HepG2 (cell line): ENCODE data around the gene ANXA2.
A peak's percentile ranks its signal among the peaks of the same experiment; 100 is the strongest.

Experiments
- ATF2 ChIP-seq: sonication (generic); formaldehyde crosslinking; IDR thresholded peaks from 2 replicates; pipeline ENCODE4 v1.4.0; 2020; ENCODE audit warnings: missing genetic modification reagents
- CTCF ChIP-seq: sonication (generic); formaldehyde crosslinking; IDR thresholded peaks from 2 replicates; pipeline ENCODE4 v1.5.0; 2020; ENCODE audit warnings: mild to moderate bottlenecking, missing genetic modification reagents, moderate library complexity
- FOSL1 ChIP-seq: sonication (generic); formaldehyde crosslinking; IDR thresholded peaks from 2 replicates; pipeline ENCODE4 v1.9.0; 2021; ENCODE audit warnings: missing genetic modification reagents, borderline replicate concordance
- FOXP1 ChIP-seq, 2 experiments: fragments of 450-650 bp in 1 of 2; IDR thresholded peaks; 2 replicates each; pipeline ENCODE4 v1.6.1; 2017 to 2018; ENCODE audit warnings: antibody characterized with exemption in 1 of 2
- HNF4A ChIP-seq: sonication (generic); formaldehyde crosslinking; IDR thresholded peaks from 2 replicates; pipeline ENCODE4 v1.4.0; 2020; ENCODE audit warnings: missing genetic modification reagents
- MXI1 ChIP-seq: IDR thresholded peaks from 3 replicates; pipeline ENCODE4 v1.6.1; 2012; ENCODE audit warnings: low read depth, low read length, inconsistent platforms, borderline replicate concordance
- POLR2A ChIP-seq, 2 experiments: IDR thresholded peaks; 2 replicates each; pipeline ENCODE4 v1.6.1; 2011; ENCODE audit warnings: low read depth in 2 of 2, low read length in 2 of 2, mild to moderate bottlenecking in 1 of 2, moderate library complexity in 1 of 2; ENCODE audit not compliant: insufficient read depth in 1 of 2
- REST ChIP-seq, 2 experiments: IDR thresholded peaks; 2 replicates each; pipeline ENCODE4 v1.6.1; 2011 to 2012; ENCODE audit warnings: low read length in 2 of 2, borderline replicate concordance in 1 of 2, low read depth in 1 of 2, mild to moderate bottlenecking in 1 of 2, moderate library complexity in 1 of 2
- TERF1 ChIP-seq: sonication (generic); formaldehyde crosslinking; IDR thresholded peaks from 2 replicates; pipeline ENCODE4 v1.8.0; 2022; ENCODE audit warnings: mild to moderate bottlenecking, missing genetic modification reagents, moderate library complexity
- ZNF253 ChIP-seq: sonication (generic); formaldehyde crosslinking; IDR thresholded peaks from 2 replicates; pipeline ENCODE4 v1.8.0; 2022; ENCODE audit warnings: mild to moderate bottlenecking, missing genetic modification reagents, borderline replicate concordance
- ZNF589 ChIP-seq: sonication (generic); formaldehyde crosslinking; conservative IDR thresholded peaks from 2 replicates; pipeline ENCODE4 v1.8.0; 2022; ENCODE audit warnings: mild to moderate bottlenecking, moderate library complexity, missing genetic modification reagents
- ZNF639 ChIP-seq: conservative IDR thresholded peaks from 2 replicates; pipeline ENCODE4 v1.6.1; 2018; ENCODE audit warnings: missing genetic modification reagents
- ZNF672 ChIP-seq: sonication (generic); formaldehyde crosslinking; IDR thresholded peaks from 2 replicates; pipeline ENCODE4 v1.8.1; 2022; ENCODE audit warnings: missing genetic modification reagents
- ZSCAN21 ChIP-seq: sonication (generic); formaldehyde crosslinking; IDR thresholded peaks from 2 replicates; pipeline ENCODE4 v1.8.0; 2022; ENCODE audit warnings: mild to moderate bottlenecking, missing genetic modification reagents, moderate library complexity, borderline replicate concordance

GRCh38 chr15:60392986-60393790 is 4.6 kb downstream of the ANXA2 start:
- TF ChIP-seq CTCF (CRISPR knock-in tag) (no peak), ZNF253 (no peak), ZSCAN21 (CRISPR knock-in tag) (peak; percentile 80), MXI1 (peak; percentile 68; the same call in 1 of the 3 replicates), ZNF672 (CRISPR knock-in tag) (no peak), ZNF589 (0 out of 2 replicates have a peak, but pooled peaks have one; percentile 63), ATF2 (peak; percentile 97), HNF4A (peak; percentile 78), ZNF639 (CRISPR knock-in tag) (peak; percentile 48; the same call in 1 of the 2 replicates), TERF1 (CRISPR knock-in tag) (no peak), POLR2A (IDR thresholded peaks at IDR 0.05; ENCODE audit: insufficient read depth in 1 of 2, low read depth in 2 of 2, low read length in 2 of 2) (peak; percentile 35 to 64; a peak in 2 of 4 replicates), FOXP1 (IDR thresholded peaks at IDR 0.05) (no peak), FOXP1 (CRISPR knock-in tag; IDR thresholded peaks at IDR 0.05) (peak; percentile 76), FOSL1 (CRISPR knock-in tag) (peak; percentile 53; the same call in 1 of the 2 replicates), REST (IDR thresholded peaks at IDR 0.05; ENCODE audit: borderline replicate concordance in 1 of 2, low read depth in 1 of 2, low read length in 2 of 2) (peak in 1 of 2 experiments; percentile 62; a peak in 1 of 4 replicates)
